Liver (tissue), 3 donors: ENCODE results near the gene CACNB4.

Experiments used
- CTCF ChIP-seq: fragments of 150-350 bp; IDR thresholded peaks from 2 replicates; pipeline ENCODE4 v1.5.1; 2017; ENCODE audit warnings: improper control_type of control experiment, low read depth, low read length; ENCODE audit not compliant: missing input control
- EGR1 ChIP-seq, 2 donors: IDR thresholded peaks; 2 replicates each; pipeline ENCODE4 v1.6.1; 2016 to 2018; ENCODE audit warnings: antibody characterized with exemption in 2 of 2, low read depth in 2 of 2
- TAF1 ChIP-seq: conservative IDR thresholded peaks from 2 replicates; pipeline ENCODE4 v1.6.1; 2016; ENCODE audit warnings: antibody characterized with exemption, mild to moderate bottlenecking
- donor health status: healthy.
- donor health status: healthy.

DNA sequence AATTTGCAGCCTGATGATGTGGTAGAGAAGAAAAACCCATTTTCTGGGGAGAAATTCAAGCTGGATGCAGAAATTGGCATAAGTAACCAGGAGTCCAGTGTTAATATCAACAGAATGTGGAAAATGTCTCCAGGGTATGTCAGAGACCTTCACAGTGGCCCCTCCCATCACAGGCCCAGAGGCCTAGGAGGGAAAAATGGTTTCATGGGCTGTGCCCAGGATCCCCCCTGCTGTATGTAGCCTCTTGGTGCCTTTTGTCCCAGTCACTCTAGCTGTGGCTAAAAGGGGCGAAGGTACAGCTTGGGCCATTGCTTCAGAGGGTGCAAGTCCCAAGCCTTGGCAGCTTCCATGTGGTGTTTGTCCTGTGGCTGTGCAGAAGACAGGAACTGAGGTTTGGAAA lies 40.2 kb downstream of the CACNB4 start:
- TF ChIP-seq CTCF (no peak), TAF1 (no peak), EGR1 (IDR thresholded peaks at IDR 0.05; ENCODE audit: low read depth in 2 of 2) (no peak)
